ENCODE measurements around the gene EYS. TPM values are rescaled to one million over a fixed set of nuclear protein-coding genes. Genes with fewer than 3 reads are reported as not detected.

EYS gene
- total RNA-seq, 1 experiment from 2014 or later, result 1.5 TPM

DNA sequence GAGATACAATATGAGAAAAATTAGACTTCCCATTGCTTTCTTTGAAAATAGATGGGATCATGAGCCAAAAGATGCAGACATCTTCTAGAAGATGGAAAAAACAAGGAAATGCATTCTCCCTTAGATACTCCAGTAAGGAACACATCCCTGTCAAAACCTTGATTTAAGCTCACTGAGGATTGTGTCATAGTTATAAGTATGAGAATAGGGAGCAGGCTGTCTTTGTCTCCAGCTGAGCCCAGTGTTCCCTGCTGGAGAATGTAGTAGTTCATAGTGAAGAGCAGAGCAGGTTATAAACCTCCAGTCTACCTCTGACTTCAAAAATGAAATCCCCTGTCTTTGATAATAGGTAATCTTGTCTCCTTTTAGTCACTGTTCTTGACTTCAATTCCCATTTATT is 1481.5 kb downstream of the EYS start:
- TF ChIP-seq, protein P1, sequence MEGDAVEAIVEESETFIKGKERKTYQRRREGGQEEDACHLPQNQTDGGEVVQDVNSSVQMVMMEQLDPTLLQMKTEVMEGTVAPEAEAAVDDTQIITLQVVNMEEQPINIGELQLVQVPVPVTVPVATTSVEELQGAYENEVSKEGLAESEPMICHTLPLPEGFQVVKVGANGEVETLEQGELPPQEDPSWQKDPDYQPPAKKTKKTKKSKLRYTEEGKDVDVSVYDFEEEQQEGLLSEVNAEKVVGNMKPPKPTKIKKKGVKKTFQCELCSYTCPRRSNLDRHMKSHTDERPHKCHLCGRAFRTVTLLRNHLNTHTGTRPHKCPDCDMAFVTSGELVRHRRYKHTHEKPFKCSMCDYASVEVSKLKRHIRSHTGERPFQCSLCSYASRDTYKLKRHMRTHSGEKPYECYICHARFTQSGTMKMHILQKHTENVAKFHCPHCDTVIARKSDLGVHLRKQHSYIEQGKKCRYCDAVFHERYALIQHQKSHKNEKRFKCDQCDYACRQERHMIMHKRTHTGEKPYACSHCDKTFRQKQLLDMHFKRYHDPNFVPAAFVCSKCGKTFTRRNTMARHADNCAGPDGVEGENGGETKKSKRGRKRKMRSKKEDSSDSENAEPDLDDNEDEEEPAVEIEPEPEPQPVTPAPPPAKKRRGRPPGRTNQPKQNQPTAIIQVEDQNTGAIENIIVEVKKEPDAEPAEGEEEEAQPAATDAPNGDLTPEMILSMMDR (IDR thresholded peaks at IDR 0.05; ENCODE audit: unreplicated experiment), result no peak
- no peaks in the 10 kb centered on the region for H3K9me3 Mint-ChIP-seq (ENCODE audit: unreplicated experiment)
- H3K27me3 Mint-ChIP-seq (ENCODE audit: insufficient read depth, unreplicated experiment), result no peaks in the 10 kb centered on the region

GRCh38 chr6:64224819-64225218 is 1482.2 kb downstream of the EYS start:
- peaks cover 17% of the 10 kb centered on the region for H3K4me1 Mint-ChIP-seq (ENCODE audit: insufficient read depth, unreplicated experiment)
- ChIA-PET POLR2A (no interaction called here), CTCF (no interaction called here)
- TF ChIP-seq, protein P1 (IDR thresholded peaks at IDR 0.05; ENCODE audit: unreplicated experiment), result no peak
- peak; percentile 74 for DNase-seq (ENCODE audit: unreplicated experiment)
- no peaks in the 10 kb centered on the region for H3K9me3 Mint-ChIP-seq (ENCODE audit: unreplicated experiment)
- BruUV-seq (replicated peaks), result no TSS peak
- H3K27me3 Mint-ChIP-seq (ENCODE audit: insufficient read depth, unreplicated experiment), result no peaks in the 10 kb centered on the region
- intact Hi-C loops (cut with micrococcal nuclease), result no loop called here
- H3K36me3 Mint-ChIP-seq (ENCODE audit: insufficient read depth, unreplicated experiment), result no peaks in the 10 kb centered on the region
- no peak overlapping the region for H3K27ac Mint-ChIP-seq (ENCODE audit: low read depth, unreplicated experiment)
- H3K4me3 Mint-ChIP-seq (ENCODE audit: unreplicated experiment), result no peak overlapping the region

More for the DNA sequence above, 1481.5 kb downstream of the EYS start:
- no TSS peak for BruUV-seq (replicated peaks)
- H3K4me3 Mint-ChIP-seq (ENCODE audit: unreplicated experiment), result no peak overlapping the region
- intact Hi-C loops (cut with micrococcal nuclease), result no loop called here
- ChIA-PET CTCF (no interaction called here), POLR2A (no interaction called here)
- peaks cover 19% of the 10 kb centered on the region for H3K4me1 Mint-ChIP-seq (ENCODE audit: insufficient read depth, unreplicated experiment)
- DNase-seq (ENCODE audit: unreplicated experiment), result no peak
- no peak overlapping the region for H3K27ac Mint-ChIP-seq (ENCODE audit: low read depth, unreplicated experiment)
- no peaks in the 10 kb centered on the region for H3K36me3 Mint-ChIP-seq (ENCODE audit: insufficient read depth, unreplicated experiment)

- Mint-ChIP-seq H3K36me3 (ENCODE audit: insufficient read depth, unreplicated experiment) (no peaks in the 10 kb centered on the region), H3K27me3 (ENCODE audit: insufficient read depth, unreplicated experiment) (no peaks in the 10 kb centered on the region), H3K9me3 (ENCODE audit: unreplicated experiment) (no peaks in the 10 kb centered on the region), H3K4me1 (ENCODE audit: insufficient read depth, unreplicated experiment) (peaks cover 22% of the 10 kb centered on the region), H3K4me3 (ENCODE audit: unreplicated experiment) (no peak overlapping the region), H3K27ac (ENCODE audit: low read depth, unreplicated experiment) (no peak overlapping the region)
- TF ChIP-seq, protein P1 (IDR thresholded peaks at IDR 0.05; ENCODE audit: unreplicated experiment), result no peak
- CTCF ChIA-PET, result no interaction called here
- intact Hi-C loops (cut with micrococcal nuclease), result no loop called here
- no TSS peak for BruUV-seq (replicated peaks)
- no peak for DNase-seq (ENCODE audit: unreplicated experiment)
- POLR2A ChIA-PET, result no interaction called here
These were observed 1485.2 kb downstream of the EYS start for GRCh38 chr6:64221776-64222175.

DNA sequence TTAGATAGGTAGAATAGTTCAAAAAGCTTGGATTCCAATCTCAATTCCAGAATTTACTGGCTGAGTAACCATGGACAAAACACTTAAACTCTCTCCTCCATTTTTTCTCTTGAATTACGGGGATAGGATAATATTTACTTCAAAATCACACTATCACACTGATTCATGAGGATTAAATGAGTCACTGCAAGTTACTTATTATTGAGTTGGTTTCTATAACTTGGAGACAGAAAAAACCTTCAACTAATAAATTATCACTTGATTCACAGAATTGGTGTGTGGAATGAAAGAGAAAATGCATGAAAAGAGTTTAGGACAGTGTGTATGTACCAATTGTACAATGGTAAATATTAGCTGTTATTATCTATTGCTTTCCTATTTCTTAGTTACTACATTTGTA is 1486.2 kb downstream of the EYS start:
- no peaks in the 10 kb centered on the region for H3K36me3 Mint-ChIP-seq (ENCODE audit: insufficient read depth, unreplicated experiment)
- ChIA-PET POLR2A (no interaction called here), CTCF (no interaction called here)
- intact Hi-C loops (cut with micrococcal nuclease), result no loop called here
- BruUV-seq (replicated peaks), result no TSS peak
- TF ChIP-seq, protein P1 (IDR thresholded peaks at IDR 0.05; ENCODE audit: unreplicated experiment), result no peak
- peaks cover 22% of the 10 kb centered on the region for H3K4me1 Mint-ChIP-seq (ENCODE audit: insufficient read depth, unreplicated experiment)
- no peak overlapping the region for H3K4me3 Mint-ChIP-seq (ENCODE audit: unreplicated experiment)
- H3K9me3 Mint-ChIP-seq (ENCODE audit: unreplicated experiment), result no peaks in the 10 kb centered on the region
- H3K27ac Mint-ChIP-seq (ENCODE audit: low read depth, unreplicated experiment), result no peak overlapping the region
- DNase-seq (ENCODE audit: unreplicated experiment), result no peak
- H3K27me3 Mint-ChIP-seq (ENCODE audit: insufficient read depth, unreplicated experiment), result no peaks in the 10 kb centered on the region

Data from MCF 10A (cell line).